K562 treated with DMSO at 1 percent for 12 hours (cell line): ENCODE data around the gene SERPINB7. TPM values are rescaled to one million over a fixed set of nuclear protein-coding genes. Genes with fewer than 3 reads are reported as not detected.

Experiments used
- total RNA-seq: library from RNA; unstranded; fragments of 300-600 nt; gene quantifications from 2 replicates; pipeline ENCODE4 v1.2.3, GENCODE V29; 2022; ENCODE audit not compliant: insufficient read depth

Gene SERPINB7, protein sequence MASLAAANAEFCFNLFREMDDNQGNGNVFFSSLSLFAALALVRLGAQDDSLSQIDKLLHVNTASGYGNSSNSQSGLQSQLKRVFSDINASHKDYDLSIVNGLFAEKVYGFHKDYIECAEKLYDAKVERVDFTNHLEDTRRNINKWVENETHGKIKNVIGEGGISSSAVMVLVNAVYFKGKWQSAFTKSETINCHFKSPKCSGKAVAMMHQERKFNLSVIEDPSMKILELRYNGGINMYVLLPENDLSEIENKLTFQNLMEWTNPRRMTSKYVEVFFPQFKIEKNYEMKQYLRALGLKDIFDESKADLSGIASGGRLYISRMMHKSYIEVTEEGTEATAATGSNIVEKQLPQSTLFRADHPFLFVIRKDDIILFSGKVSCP
- not detected in 2 replicates for total RNA-seq

DNA sequence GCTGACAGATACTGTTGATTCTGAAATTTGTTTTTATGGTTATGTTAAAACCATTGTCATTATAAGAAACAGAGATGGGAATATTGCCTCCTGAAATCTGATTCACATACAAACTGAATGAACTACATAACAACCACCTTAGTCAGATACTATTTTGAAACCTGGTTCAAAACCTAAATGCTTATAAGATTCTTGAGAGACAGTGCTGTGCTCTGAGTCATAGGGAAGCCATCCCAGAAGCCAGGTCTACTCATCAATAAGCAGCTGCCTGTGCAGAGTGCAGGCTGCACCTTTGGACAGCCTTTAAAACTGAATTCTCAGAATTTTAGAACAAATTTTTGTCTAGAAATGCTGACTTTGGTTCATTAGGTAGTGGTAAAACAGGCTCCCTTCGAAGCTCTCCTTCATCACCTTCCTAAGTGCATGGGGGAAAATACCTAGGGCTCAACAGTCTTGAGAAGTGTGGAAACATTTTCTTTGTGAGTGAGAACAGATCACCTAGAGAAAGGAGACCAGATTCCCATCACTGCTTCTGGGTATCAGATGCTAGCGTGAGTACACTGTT is at the start of gene SERPINB7:
SERPINB7 (plus strand) TSS at position 253 of the 565 bp plus-strand sequence. CDS start 6,955 bp downstream, outside the sequence.

Other genes starting within 250 kb of the SERPINB7 start
- not detected in 2 replicates for gene SERPINB12, start 233.0 kb upstream of the SERPINB7 start, total RNA-seq
- not detected in 2 replicates for gene SERPINB13, start 188.1 kb upstream of the SERPINB7 start, total RNA-seq
- not detected in 2 replicates for gene SERPINB4, start 131.2 kb upstream of the SERPINB7 start, total RNA-seq
- gene SERPINB3, start 113.5 kb upstream of the SERPINB7 start, total RNA-seq, result not detected in 2 replicates
- gene SERPINB11, start 72.5 kb upstream of the SERPINB7 start, total RNA-seq, result not detected in 2 replicates
- gene SERPINB2, start 112.3 kb downstream of the SERPINB7 start, total RNA-seq, result not detected in 2 replicates
- gene SERPINB10, start 132.5 kb downstream of the SERPINB7 start, total RNA-seq, result not detected in 2 replicates
- not detected in 2 replicates for gene HMSD, start 173.9 kb downstream of the SERPINB7 start, total RNA-seq
- 0.73 and 1.3 TPM in 2 replicates for gene SERPINB8, start 194.7 kb downstream of the SERPINB7 start, total RNA-seq